NCI-H748 (cell line): Measurements from ENCODE around the gene DDX6.
"Not testable (repeated sequence)": the region's sequence is repeated elsewhere in the genome, so short reads cannot be mapped to it uniquely, and the experiment has no call there.

Experiments used
- DNase-seq: peaks from one replicate; lab custom pipeline; 2025; ENCODE audit not compliant: unreplicated experiment; lab: John Stamatoyannopoulos, UW

Gene DDX6

GRCh38 chr11:118791961-118792569, 1.1 kb upstream of the DDX6 start:
- no peak for DNase-seq

DNA sequence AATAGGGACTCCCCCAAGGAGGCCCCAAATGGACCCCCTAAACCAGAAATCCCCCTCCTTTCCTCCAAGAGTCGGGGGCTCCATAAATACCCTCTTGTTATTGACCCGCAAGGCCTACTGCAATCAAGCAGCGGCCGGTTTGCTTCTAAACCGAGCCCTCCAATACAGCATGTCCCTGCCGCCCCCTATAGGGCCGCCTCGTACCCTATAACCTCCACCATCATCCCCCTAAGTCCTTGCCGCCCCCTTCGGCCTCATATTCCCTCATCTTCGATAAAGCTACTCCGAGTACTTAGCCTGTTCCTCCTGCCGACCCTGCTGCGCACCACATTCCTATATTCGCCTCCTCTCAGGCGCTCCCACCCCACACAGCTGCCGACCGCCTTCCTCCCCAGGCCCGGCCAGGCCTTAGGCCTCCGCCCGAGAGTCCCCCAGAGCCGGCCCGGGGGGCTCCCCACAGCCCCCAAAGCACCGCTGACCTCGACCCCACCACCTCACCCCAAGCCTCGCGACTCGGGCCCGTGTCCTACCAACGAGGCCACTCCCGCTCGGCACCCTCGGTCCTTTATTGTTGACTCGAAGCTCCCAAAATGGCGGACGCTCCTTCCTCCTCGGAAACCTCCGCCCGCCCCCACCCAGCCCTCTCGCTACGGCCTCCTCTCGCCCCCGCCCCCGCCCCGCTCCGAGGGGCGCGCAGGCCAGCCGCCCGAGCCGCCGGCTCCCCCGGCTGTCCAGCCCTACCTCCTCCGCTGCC, 430 bp downstream of the DDX6 start:
- DNase-seq, result peak; percentile 60

GRCh38 chr11:118789501-118790356, 1.2 kb downstream of the DDX6 start:
- DNase-seq, result peak; percentile 60

DNA sequence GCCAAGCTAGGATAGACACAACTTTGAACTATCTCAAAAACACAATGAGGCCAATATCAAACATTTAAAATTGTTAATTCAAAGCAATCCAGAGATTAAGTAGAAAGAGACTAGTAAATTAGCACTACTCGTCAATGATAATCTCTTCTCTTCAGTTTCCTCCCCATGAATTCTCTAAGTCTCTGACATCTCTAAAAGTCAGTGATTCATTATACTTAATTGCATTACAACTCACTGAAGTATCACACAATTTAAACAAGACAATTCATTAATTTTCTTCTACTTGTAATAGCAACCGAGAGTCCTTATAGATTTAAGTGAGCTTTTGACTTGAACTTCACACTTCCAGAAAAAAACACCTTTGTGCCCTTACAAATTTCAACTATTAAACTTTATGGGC, 4.3 kb downstream of the DDX6 start:
- DNase-seq, result no peak

DNA sequence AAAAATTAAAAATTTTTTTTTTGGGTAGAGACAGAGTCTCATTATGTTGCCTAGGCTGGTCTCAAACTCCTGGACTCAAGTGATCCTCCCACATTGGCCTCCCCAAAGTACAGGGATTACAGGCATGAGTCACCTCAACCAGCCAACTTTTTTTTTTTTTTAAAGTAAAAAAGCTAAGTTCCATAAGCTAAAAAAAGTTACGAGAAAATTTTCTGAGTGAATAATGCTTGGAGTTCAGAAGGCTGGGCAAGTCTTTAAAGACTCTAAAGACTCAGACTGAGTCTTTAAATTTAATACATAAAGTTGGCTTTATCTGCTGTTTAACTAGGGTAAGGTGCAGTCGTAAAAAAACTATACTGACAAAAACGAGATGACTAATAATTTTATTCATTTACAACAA, 5.6 kb downstream of the DDX6 start:
- no peak for DNase-seq

DNA sequence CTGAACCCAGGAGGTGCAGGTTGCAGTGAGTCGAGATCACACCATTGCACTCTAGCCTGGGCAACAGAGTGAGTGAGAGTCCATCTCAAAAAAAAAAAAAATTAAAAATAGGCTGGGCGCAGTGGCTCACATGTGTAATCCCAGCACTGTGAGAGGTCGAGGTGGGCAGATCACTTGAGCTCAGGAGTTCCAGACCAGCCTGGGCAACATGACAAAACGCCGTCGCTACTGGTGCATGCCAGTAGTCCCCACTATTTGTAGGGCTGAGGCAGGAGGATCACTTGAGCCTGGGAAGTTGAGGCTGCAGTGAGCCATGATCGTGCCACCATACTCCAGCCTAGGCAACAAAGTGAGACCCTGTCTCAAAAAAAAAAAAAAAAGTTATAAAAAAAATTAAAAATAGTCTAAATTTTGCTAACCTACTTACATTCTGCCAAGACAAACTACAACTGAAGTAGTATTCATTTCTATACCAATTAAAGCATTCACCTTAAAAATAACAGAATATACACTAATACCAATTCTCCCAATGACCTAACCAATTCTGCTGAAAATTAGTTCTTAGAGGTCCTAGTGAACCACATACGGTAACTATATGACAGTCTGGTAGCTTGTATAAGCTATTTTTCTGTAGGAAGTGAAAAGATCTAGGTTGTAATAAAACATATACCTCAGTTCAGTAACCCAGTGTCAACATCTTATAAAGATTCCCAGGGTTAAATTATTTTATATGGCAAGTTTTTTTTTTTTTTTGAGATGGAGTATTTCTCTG, 7.1 kb downstream of the DDX6 start:
- DNase-seq, result no peak

GRCh38 chr11:118783324-118783723, 7.6 kb downstream of the DDX6 start:
- DNase-seq, result not testable (repeated sequence)

DNA sequence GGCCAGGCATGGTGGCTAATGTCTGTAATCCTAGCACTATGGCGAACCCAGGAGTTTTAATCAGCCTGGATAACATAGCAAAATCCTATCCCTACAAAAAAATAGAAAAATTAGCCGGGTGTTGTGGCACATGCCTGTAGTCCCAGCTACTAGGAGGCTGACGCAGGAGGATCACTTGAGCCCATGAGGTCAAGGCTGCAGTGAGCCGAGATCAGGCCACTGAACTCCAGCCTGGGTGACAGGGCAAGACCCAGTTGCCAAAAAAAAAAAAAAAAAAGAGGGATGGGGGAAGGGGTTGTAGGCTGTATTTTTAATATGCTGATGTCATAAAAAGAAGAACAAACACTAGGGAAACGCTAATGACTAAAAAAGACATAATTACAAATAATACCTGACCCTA, 12.1 kb downstream of the DDX6 start:
- no peak for DNase-seq

- DNase-seq, result no peak
Measured at GRCh38 chr11:118774032-118774431, 16.9 kb downstream of the DDX6 start.

GRCh38 chr11:118771547-118772288, 19.2 kb downstream of the DDX6 start:
- no peak for DNase-seq

- DNase-seq, result no peak
Measured at GRCh38 chr11:118768690-118769089, 22.3 kb downstream of the DDX6 start.

GRCh38 chr11:118766035-118766434, 24.9 kb downstream of the DDX6 start:
- DNase-seq, result no peak

GRCh38 chr11:118765095-118765691, 25.8 kb downstream of the DDX6 start:
- DNase-seq, result not testable (repeated sequence)

DNA sequence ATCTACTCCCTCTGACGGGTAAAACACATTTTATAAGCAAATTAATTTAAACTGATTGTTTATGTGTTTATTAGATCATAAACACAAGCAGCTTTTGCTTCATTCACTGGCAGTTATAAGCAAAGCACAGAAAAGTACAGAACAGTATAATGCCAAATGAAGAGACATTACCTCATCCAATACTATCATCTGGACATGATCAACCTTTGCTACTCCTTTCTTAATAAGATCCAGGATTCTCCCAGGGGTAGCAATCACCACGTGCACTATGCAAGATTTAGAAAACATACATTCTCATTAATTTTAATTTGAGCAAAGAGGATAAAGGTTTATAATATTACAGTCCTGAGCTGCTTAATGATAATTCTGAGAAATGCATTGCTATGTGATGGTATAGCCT, 27.9 kb downstream of the DDX6 start:
- no peak for DNase-seq

GRCh38 chr11:118761981-118762380, 29.0 kb downstream of the DDX6 start:
- not testable (repeated sequence) for DNase-seq

- DNase-seq, result no peak
Measured at GRCh38 chr11:118757876-118758399, 33.0 kb downstream of the DDX6 start.

GRCh38 chr11:118752654-118753053, 38.3 kb downstream of the DDX6 start:
- DNase-seq, result no peak

DNA sequence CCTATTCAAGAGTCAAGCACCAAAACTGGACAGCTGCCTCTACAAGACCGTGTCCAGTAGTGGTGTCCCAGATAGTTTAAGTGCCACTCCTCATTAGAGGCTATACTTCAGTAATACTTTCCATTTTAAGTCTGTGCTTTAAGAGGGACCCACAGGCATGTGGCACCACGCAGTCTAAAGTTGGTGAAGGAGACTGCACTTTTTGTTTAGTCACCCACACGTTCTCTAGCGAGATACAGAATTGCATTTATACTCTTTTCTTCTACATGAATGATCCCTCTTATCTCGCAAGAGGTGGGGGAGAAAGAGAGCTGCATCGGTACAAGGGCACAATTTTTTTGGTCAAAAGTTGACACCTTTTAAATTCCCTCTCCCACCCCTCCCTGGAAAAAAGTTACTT, 41.5 kb downstream of the DDX6 start:
- DNase-seq, result no peak

DNA sequence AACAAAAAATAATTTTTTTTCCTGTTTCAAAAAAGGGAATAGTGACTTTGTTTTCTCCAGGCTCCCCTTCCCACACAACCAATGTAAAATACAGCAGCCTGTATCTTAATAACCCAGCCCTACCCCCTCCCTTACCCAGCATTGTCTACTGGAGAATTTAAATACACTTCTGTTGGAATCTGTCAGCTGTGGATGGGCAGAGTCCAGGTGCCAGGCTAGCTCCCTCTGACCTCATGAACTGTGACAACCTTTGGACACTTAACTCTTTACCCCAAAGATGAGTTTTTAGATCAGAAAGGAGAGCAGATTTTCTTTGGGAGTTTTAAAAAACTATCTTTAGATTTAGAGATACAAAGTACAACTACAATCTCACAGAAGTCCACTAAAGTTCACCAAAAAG, 42.9 kb downstream of the DDX6 start:
- DNase-seq, result no peak
